OCI-LY3 (cell line): ENCODE data around the gene NOVA2.

ENCODE experiments used
- CTCF ChIP-seq: fragments of 200-600, 300-600 bp; sonication (generic); IDR thresholded peaks from 2 replicates; pipeline ENCODE4 v1.5.1; 2014; ENCODE audit warnings: antibody characterized with exemption, low read length, low read depth
- EZH2phosphoT487 ChIP-seq: fragments of 200-600 bp; shearing (Covaris generic); IDR thresholded peaks from 2 replicates; pipeline ENCODE4 v1.6.1; 2018; ENCODE audit warnings: antibody characterized with exemption, mixed run types, low read depth

GRCh38 chr19:45960595-45961235 is 12.9 kb downstream of the NOVA2 start:
- TF ChIP-seq CTCF: no peak
- no peak for TF ChIP-seq EZH2phosphoT487
